ENCODE results near the gene FZD10. TPM values are rescaled to one million over a fixed set of nuclear protein-coding genes. Genes with fewer than 3 reads are reported as not detected.

The FZD10 gene
- total RNA-seq, 1 donor = under 0.01 TPM

DNA sequence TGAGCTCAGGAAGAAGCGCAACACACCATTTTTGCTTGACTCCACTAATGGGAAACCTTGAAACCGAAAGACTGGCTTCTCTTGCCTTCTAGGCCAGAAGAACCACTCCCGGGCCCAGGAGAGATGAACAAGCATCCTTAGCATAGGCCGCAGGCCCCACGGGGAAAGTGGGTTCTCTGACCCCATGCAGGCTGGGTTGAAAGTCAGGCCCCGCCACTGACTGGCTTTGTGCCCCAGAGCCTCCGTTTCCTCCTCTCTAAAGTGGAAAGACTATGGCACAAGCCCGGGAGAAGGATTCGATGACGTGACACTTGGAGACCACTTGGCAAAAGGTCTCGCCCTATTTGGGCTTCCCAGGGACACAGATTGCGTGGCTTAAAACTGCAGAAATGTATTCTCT lies 9.9 kb upstream of the FZD10 start:
- DNase-seq (ENCODE audit: low read depth in 2 of 3, low spot score in 2 of 3) = no peak

DNA sequence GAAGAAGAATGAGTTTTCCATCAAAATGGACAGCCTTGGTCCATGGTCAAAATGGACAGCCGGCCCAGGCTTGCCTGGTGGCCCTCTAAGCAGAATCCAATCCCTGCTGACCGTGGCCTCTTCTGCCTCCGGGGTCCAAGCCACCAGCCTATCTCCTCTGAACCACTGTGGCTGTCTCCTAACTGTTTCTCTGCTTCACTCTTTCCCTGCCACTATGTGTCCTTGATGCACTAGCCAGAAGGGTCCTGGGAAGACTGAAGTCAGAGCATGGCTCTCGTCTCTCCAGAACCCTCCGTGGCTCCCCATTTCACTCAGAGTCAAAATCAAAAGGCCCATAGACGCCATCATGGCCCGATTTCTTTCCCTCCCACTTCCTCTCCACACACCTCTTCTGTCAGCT lies 8.5 kb upstream of the FZD10 start:
- DNase-seq (ENCODE audit: low read depth in 2 of 3, low spot score in 2 of 3) = no peak

GRCh38 chr12:130154276-130155070 lies 7.8 kb upstream of the FZD10 start:
- no peak for DNase-seq (ENCODE audit: low read depth in 2 of 3, low spot score in 2 of 3)

- DNase-seq (ENCODE audit: low read depth in 2 of 3, low spot score in 2 of 3) = no peak
Observed at GRCh38 chr12:130155416-130156073, 6.7 kb upstream of the FZD10 start.

- no peak for DNase-seq (ENCODE audit: low read depth in 2 of 3, low spot score in 2 of 3)
Observed at GRCh38 chr12:130156652-130157275, 5.5 kb upstream of the FZD10 start.

DNA sequence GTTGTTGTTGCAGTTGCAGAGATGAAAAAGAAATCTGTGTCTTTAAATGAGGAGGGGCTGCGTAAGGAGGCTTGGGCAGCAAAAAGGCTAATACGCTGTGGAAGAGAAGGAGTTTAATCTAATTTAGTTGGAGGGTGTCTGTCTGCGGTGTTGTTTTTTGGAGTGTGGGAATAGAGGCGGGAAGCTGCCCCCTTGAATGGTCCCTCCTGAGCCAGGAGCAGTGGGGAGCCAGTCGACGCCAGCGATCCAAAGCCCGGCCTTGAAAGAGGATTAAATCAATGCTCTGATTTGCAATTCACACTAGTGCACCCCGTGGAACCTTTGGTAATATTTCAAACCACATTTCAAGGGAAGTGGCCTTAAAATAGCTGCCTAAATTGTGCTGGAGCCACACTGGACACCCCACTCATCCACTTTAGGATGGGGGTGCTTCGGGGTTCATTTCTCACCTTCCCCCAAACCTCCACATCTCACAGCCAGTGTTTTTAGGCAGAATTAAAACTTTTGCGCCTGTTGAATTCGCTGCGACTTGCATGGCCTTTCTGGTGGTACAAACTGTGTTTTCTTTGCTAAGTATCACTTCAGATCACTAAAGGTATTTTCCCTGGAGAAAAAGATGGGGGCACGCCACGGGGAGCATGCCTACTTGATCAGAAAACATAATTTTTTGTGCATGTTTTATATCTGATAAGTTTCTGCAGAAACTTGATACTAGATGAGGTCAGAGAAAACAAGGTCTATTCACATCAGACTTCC lies 4.1 kb upstream of the FZD10 start:
- DNase-seq (ENCODE audit: low read depth in 2 of 3, low spot score in 2 of 3) = no peak

DNA sequence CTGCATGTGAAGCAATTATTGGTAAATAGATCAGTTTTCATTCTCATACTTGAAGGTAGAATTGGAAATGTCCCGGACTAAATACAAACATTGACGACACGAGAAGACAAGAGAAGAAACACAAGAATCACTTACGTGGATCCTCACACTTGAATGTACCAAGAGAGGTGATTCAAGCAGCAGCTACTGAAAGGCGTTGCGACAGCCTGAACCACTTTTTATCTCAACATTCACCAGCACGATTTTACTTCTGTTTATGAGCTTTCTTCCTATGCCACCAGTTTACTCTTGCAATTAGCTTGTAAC lies 3.6 kb upstream of the FZD10 start:
- no peak for DNase-seq (ENCODE audit: low read depth in 2 of 3, low spot score in 2 of 3)

- DNase-seq (ENCODE audit: low read depth in 2 of 3, low spot score in 2 of 3) = no peak
Observed at GRCh38 chr12:130160306-130160705, 2.0 kb upstream of the FZD10 start.

DNA sequence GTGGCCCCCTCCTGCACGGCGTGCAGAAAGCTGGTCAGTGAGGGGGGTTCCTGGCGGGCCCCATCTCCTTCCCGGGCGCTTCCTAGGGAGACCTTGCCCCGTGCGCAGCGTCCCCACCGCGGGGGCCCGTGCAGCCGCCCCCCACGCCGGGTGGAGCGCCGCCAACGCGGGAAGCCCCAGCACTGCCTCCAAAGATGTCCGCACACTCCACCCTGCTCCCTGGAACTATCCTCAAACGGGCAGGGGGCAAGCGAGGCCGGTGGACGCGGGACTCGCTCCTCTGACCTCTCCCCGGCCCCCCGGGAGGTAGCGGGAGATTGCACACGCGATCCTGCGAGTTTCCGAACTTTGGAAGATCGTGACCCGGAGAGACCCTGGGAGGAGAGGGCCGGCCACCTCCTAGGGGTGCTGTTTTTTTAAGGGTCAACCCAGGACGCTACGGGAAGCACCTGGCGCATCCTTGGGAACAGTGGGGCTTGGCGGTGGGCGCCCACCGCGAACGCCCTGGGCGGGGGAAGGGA lies 1.5 kb upstream of the FZD10 start:
- no peak for DNase-seq (ENCODE audit: low read depth in 2 of 3, low spot score in 2 of 3)

DNA sequence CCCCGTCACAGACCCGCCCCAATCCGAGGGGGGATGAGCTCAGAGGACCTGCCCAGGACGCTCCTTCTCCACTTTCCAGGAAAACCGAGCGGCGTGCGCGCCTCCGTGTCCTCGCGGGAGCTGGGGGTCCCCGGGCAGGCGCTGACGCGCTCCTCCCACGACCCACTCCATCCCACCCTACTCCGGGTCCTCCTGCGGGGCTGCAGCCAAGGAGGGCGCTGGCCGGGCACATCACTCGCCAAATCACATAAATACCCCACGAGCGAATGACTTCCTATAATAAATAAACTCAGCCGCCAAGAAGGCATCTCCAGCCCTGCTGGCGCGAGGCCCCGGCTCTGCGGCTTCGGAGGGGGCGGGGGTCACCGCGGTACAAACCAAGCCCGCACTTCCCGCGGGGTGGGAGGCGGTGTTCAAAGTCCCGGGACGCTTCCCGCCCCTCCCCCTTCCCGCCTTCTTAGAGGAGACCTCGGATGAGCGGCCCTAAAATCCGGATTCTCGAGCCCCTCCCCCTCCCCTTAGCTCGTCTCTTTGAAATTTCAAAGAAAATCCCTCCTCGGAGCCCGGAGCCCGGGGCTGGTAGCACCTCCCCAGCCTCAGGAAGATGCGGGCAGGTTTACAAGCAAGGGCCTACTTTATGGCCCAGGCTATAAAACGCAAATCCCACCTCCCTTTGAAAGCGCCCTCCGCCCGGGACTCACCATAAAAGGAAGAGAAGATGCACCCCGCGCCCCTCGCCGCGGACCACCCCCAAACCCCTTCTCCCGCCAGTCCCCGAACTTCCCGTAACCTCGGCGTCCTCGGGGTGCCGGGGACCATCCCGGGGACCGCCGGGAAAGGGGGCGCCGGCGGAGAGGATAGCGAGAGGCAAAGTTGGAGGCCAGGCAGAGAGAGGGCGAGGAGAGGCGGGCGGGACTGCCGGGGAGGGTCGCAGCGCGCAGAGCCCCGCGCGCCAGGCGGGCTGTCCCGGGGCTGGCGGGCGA lies 712 bp upstream of the FZD10 start:
- no peak for DNase-seq (ENCODE audit: low read depth in 2 of 3, low spot score in 2 of 3)

GRCh38 chr12:130162745-130163460 lies 639 bp downstream of the FZD10 start:
- DNase-seq (ENCODE audit: low read depth in 2 of 3, low spot score in 2 of 3) = no peak

DNA sequence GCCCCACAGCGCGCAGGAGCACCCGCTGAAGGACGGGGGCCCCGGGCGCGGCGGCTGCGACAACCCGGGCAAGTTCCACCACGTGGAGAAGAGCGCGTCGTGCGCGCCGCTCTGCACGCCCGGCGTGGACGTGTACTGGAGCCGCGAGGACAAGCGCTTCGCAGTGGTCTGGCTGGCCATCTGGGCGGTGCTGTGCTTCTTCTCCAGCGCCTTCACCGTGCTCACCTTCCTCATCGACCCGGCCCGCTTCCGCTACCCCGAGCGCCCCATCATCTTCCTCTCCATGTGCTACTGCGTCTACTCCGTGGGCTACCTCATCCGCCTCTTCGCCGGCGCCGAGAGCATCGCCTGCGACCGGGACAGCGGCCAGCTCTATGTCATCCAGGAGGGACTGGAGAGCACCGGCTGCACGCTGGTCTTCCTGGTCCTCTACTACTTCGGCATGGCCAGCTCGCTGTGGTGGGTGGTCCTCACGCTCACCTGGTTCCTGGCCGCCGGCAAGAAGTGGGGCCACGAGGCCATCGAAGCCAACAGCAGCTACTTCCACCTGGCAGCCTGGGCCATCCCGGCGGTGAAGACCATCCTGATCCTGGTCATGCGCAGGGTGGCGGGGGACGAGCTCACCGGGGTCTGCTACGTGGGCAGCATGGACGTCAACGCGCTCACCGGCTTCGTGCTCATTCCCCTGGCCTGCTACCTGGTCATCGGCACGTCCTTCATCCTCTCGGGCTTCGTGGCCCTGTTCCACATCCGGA lies 1.4 kb downstream of the FZD10 start:
- no peak for DNase-seq (ENCODE audit: low read depth in 2 of 3, low spot score in 2 of 3)

DNA sequence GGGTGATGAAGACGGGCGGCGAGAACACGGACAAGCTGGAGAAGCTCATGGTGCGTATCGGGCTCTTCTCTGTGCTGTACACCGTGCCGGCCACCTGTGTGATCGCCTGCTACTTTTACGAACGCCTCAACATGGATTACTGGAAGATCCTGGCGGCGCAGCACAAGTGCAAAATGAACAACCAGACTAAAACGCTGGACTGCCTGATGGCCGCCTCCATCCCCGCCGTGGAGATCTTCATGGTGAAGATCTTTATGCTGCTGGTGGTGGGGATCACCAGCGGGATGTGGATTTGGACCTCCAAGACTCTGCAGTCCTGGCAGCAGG lies 1.9 kb downstream of the FZD10 start:
- no peak for DNase-seq (ENCODE audit: low read depth in 2 of 3, low spot score in 2 of 3)

DNA sequence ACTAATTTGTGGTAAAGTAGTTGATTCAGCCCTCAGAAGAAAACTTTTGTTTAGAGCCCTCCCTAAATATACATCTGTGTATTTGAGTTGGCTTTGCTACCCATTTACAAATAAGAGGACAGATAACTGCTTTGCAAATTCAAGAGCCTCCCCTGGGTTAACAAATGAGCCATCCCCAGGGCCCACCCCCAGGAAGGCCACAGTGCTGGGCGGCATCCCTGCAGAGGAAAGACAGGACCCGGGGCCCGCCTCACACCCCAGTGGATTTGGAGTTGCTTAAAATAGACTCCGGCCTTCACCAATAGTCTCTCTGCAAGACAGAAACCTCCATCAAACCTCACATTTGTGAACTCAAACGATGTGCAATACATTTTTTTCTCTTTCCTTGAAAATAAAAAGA lies 2.7 kb downstream of the FZD10 start:
- DNase-seq (ENCODE audit: low read depth in 2 of 3, low spot score in 2 of 3) = no peak

DNA sequence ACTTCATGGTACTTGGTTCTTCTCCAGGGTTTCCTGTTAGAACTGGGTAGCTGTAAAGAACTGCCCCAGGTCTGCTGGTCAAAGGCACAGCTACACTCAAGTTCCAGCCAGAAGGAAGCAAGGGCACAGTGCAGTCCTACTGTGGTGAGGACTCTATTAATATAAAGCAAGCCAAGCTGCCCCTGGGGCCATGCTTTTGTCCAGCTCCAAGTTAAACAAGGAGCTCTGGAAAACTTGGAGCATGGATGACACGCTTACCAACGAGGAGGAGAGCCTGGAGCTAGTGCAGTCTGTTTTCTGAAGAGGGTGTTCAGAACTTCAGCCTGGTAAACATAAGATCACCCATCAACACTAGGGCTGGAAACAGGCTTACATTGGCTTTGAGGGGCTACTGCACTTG lies 4.0 kb downstream of the FZD10 start:
- no peak for DNase-seq (ENCODE audit: low read depth in 2 of 3, low spot score in 2 of 3)

DNA sequence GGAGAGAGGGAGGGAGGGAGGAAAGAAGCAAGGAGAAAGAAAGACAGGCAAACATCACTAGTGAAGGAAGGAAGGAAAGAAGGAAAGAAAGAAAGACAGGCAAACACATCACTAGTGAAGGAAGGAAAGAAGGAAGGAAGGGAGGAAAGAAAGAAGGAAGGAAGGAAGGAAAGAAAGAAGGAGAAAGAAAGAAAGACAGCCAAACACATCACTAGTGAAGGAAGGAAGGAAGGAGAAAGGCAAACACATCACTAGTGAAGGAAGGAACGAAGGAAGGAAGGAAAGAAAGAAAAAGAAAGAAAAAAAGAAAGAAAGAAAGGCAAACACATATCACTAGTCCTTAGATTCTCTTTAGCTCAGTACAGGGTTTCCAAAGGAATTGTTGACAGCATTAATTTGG lies 5.3 kb downstream of the FZD10 start:
- no peak for DNase-seq (ENCODE audit: low read depth in 2 of 3, low spot score in 2 of 3)

DNA sequence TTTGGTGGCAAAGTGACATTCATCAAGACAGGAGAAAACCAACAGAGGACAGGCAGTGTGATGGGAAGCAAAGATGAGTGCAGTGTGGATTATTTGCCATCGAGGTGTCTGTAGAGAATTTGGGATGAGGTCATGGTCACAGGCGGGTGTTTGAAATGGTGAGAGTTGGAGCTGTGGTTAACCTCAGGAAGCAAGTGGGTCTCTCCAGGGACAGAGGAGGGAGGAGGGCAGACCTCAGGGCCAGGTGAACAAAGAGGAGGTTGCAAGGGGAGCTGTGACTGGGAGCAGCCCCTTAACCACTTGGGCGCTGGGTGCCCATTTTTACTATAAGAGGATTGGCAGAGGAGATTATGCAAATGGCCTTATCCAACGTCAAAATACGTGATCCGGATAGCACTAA lies 7.0 kb downstream of the FZD10 start:
- DNase-seq (ENCODE audit: low read depth in 2 of 3, low spot score in 2 of 3) = no peak

GRCh38 chr12:130169924-130170323 lies 7.7 kb downstream of the FZD10 start:
- no peak for DNase-seq (ENCODE audit: low read depth in 2 of 3, low spot score in 2 of 3)

DNA sequence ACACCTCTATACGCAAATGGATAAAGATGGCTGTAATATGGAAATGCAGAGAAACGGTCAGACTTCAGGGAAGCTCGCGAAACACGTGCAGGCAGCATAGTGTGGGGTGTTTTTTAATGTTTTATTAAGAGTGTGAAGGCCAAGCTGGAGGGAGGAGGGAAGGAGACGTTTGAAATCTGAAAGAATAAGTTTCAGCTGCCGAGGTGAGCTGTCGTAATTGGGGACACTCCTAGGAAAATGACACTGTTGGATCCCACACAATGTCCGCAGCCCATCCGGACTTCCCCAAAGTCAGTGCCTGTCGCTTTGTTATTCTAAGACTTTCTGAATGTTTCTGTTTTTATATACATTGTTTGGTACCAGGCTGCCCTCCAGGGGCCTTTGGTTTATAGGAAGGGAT lies 8.3 kb downstream of the FZD10 start:
- DNase-seq (ENCODE audit: low read depth in 2 of 3, low spot score in 2 of 3) = no peak

Data from hematopoietic multipotent progenitor cell (in vitro differentiated cells).